Stimulated activated CD8-positive, alpha-beta memory T cell treated with anti-CD3 and anti-CD28 coated beads, Interleukin-12 subunit alpha, Interleukin-12 subunit beta, amount 100 ng/mL, for 24 hours (primary cell): ENCODE results near the gene SSTR5.

Experiments used
- DNase-seq: peaks from one replicate; pipeline ENCODE4 v3.0.0-alpha.2; 2020; ENCODE audit errors: extremely low read depth

Gene SSTR5

GRCh38 chr16:1122398-1122765, 49.8 kb downstream of the SSTR5 start:
- DNase-seq, result no peak

- no peak for DNase-seq
These were observed 51.1 kb downstream of the SSTR5 start for GRCh38 chr16:1123525-1124230.

- DNase-seq, result no peak
These were observed 51.7 kb downstream of the SSTR5 start for GRCh38 chr16:1124291-1124690.

- DNase-seq, result no peak
These were observed 52.2 kb downstream of the SSTR5 start for GRCh38 chr16:1124795-1125194.

GRCh38 chr16:1125471-1125870, 52.9 kb downstream of the SSTR5 start:
- DNase-seq, result no peak

- no peak for DNase-seq
These were observed 53.5 kb downstream of the SSTR5 start for GRCh38 chr16:1126044-1126443.

GRCh38 chr16:1126586-1126985, 54.0 kb downstream of the SSTR5 start:
- DNase-seq, result no peak

- DNase-seq, result no peak
These were observed 54.6 kb downstream of the SSTR5 start for GRCh38 chr16:1127101-1127500.

- DNase-seq, result no peak
These were observed 55.6 kb downstream of the SSTR5 start for GRCh38 chr16:1127971-1128715.

GRCh38 chr16:1129106-1129960, 56.8 kb downstream of the SSTR5 start:
- no peak for DNase-seq

GRCh38 chr16:1130382-1130781, 57.8 kb downstream of the SSTR5 start:
- no peak for DNase-seq
